MM.1S (cell line): ENCODE measurements around the gene NFAT5.
"Not testable (repeated sequence)": the region's sequence is repeated elsewhere in the genome, so short reads cannot be mapped to it uniquely, and the experiment has no call there.

ENCODE experiments used
- EZH2phosphoT487 ChIP-seq: fragments of 300-600 bp; sonication (generic); IDR thresholded peaks from 2 replicates; pipeline ENCODE4 v1.6.1; 2018; ENCODE audit warnings: antibody characterized with exemption, low read length
- TF ChIP-seq, protein P1 (sequence below): fragments of 300-600 bp; sonication (generic); IDR thresholded peaks from 2 replicates; pipeline ENCODE4 v1.5.1; 2016; ENCODE audit warnings: antibody characterized with exemption, low read length, mixed read lengths

DNA sequence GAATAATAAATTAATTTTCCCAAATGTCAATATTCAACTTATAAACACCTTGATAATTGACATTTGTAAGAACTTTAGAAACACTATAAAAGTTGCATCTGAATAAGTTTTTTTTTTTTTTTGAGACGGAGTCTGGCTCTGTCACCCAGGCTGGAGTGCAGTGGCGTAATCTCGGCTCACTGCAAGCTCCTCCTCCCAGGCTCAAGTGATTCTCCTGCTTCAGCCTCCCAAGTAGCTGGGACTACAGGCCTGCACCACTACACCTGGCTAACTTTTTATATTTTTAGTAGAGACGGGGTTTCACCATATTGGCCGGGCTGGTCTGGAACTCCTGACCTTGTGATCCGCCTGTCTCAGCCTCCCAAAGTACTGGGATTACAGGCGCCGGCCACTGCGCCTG is 13.0 kb downstream of the NFAT5 start:
- TF ChIP-seq, protein P1, sequence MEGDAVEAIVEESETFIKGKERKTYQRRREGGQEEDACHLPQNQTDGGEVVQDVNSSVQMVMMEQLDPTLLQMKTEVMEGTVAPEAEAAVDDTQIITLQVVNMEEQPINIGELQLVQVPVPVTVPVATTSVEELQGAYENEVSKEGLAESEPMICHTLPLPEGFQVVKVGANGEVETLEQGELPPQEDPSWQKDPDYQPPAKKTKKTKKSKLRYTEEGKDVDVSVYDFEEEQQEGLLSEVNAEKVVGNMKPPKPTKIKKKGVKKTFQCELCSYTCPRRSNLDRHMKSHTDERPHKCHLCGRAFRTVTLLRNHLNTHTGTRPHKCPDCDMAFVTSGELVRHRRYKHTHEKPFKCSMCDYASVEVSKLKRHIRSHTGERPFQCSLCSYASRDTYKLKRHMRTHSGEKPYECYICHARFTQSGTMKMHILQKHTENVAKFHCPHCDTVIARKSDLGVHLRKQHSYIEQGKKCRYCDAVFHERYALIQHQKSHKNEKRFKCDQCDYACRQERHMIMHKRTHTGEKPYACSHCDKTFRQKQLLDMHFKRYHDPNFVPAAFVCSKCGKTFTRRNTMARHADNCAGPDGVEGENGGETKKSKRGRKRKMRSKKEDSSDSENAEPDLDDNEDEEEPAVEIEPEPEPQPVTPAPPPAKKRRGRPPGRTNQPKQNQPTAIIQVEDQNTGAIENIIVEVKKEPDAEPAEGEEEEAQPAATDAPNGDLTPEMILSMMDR, result not testable (repeated sequence)
- TF ChIP-seq EZH2phosphoT487, result not testable (repeated sequence)
